Measurements from ENCODE around the gene COL16A1.

DNA sequence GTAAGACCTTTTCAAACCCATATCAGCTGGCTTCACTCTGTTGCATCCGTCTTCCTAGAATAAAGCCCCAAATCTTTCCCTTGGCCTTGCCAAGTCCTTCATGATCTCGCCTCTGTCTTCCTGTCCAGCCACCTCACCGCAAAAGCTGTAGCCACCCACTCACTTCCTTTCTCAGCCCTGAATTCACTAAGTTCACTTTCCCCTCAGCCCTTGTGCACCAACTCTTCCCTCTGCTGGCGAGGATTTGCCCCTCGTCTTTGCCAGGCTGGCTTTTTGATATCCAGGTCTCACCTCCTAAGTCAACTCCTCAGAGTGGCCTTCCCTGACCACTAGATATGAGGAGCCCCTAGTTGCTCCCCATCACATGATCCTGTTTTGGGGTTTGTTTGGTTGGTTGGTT lies 3.9 kb upstream of the COL16A1 start:
- TF ChIP-seq SIN3A (IDR thresholded peaks at IDR 0.05; ENCODE audit: borderline replicate concordance, insufficient read depth, low read length) (no peak), POLR2AphosphoS5 (IDR thresholded peaks at IDR 0.05; ENCODE audit: low read depth, low read length) (no peak)
- TF ChIP-seq, protein P1, sequence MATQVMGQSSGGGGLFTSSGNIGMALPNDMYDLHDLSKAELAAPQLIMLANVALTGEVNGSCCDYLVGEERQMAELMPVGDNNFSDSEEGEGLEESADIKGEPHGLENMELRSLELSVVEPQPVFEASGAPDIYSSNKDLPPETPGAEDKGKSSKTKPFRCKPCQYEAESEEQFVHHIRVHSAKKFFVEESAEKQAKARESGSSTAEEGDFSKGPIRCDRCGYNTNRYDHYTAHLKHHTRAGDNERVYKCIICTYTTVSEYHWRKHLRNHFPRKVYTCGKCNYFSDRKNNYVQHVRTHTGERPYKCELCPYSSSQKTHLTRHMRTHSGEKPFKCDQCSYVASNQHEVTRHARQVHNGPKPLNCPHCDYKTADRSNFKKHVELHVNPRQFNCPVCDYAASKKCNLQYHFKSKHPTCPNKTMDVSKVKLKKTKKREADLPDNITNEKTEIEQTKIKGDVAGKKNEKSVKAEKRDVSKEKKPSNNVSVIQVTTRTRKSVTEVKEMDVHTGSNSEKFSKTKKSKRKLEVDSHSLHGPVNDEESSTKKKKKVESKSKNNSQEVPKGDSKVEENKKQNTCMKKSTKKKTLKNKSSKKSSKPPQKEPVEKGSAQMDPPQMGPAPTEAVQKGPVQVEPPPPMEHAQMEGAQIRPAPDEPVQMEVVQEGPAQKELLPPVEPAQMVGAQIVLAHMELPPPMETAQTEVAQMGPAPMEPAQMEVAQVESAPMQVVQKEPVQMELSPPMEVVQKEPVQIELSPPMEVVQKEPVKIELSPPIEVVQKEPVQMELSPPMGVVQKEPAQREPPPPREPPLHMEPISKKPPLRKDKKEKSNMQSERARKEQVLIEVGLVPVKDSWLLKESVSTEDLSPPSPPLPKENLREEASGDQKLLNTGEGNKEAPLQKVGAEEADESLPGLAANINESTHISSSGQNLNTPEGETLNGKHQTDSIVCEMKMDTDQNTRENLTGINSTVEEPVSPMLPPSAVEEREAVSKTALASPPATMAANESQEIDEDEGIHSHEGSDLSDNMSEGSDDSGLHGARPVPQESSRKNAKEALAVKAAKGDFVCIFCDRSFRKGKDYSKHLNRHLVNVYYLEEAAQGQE (IDR thresholded peaks at IDR 0.05; ENCODE audit: insufficient read depth in 1 of 2, low read depth in 2 of 2, low read length in 2 of 2): no peak
